ENCODE results near the gene MAPK8IP2. TPM values are rescaled to one million over a fixed set of nuclear protein-coding genes. Genes with fewer than 3 reads are reported as not detected.
A peak's percentile ranks its signal among the peaks of the same experiment; 100 is the strongest.

The MAPK8IP2 gene
- total RNA-seq: 0.29 and 0.36 TPM in 2 replicates

DNA sequence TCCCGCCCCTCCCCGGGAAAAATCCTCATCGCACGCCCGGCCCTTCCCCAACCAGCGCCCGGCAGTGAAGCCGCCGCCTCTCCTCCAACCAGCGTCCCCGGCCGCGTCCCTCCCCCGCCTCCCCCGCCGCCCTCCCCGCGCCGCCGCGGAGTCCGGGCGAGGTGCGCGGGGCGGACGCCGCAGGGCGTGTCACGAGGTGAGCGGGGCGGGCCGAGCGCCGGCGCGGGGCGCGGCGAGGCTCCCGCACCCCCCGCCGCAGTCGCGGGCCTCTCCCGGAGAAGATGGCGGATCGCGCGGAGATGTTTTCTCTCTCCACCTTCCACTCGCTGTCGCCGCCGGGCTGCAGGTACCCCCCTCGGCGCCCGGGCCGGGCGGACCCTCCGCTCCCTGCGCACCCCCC, at the start of gene MAPK8IP2:
Gene MAPK8IP2 (plus strand): TSS at position 256 of the 400 bp plus-strand sequence. CDS start 26 bp downstream, at position 282.
- TF ChIP-seq, protein P1, sequence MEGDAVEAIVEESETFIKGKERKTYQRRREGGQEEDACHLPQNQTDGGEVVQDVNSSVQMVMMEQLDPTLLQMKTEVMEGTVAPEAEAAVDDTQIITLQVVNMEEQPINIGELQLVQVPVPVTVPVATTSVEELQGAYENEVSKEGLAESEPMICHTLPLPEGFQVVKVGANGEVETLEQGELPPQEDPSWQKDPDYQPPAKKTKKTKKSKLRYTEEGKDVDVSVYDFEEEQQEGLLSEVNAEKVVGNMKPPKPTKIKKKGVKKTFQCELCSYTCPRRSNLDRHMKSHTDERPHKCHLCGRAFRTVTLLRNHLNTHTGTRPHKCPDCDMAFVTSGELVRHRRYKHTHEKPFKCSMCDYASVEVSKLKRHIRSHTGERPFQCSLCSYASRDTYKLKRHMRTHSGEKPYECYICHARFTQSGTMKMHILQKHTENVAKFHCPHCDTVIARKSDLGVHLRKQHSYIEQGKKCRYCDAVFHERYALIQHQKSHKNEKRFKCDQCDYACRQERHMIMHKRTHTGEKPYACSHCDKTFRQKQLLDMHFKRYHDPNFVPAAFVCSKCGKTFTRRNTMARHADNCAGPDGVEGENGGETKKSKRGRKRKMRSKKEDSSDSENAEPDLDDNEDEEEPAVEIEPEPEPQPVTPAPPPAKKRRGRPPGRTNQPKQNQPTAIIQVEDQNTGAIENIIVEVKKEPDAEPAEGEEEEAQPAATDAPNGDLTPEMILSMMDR (IDR thresholded peaks at IDR 0.05; ENCODE audit: extremely low read depth, low read depth, low read length): no peak
- H3K79me2 ChIP-seq (ENCODE audit: insufficient read depth, low read length): no peaks in the 10 kb centered on the region
- H3K27ac ChIP-seq (ENCODE audit: low read depth, low read length): no peak within 1 kb of the TSS
- H3K4me1 ChIP-seq (ENCODE audit: insufficient read depth, low read length): no peaks in the 10 kb centered on the region
- H3K27me3 ChIP-seq (ENCODE audit: insufficient read depth, low read length): peaks cover 32% of the 10 kb centered on the region
- H3K4me3 ChIP-seq (ENCODE audit: insufficient read depth, low read length): no peak within 1 kb of the TSS
- peaks cover 4% of the 10 kb centered on the region for H4K20me1 ChIP-seq (ENCODE audit: insufficient read depth, low read length)
- H3K9me3 ChIP-seq (ENCODE audit: low read depth, low read length): no peaks in the 10 kb centered on the region
- no peak within 1 kb of the TSS for H2AFZ ChIP-seq (ENCODE audit: low read length)
- no peaks in the 10 kb centered on the region for H3K36me3 ChIP-seq (ENCODE audit: insufficient read depth, low read length)
- no peak within 1 kb of the TSS for H3K4me2 ChIP-seq (ENCODE audit: insufficient read depth, low read length)
- DNase-seq (ENCODE audit: insufficient read length, low spot score, missing footprints): peak; percentile 94

DNA sequence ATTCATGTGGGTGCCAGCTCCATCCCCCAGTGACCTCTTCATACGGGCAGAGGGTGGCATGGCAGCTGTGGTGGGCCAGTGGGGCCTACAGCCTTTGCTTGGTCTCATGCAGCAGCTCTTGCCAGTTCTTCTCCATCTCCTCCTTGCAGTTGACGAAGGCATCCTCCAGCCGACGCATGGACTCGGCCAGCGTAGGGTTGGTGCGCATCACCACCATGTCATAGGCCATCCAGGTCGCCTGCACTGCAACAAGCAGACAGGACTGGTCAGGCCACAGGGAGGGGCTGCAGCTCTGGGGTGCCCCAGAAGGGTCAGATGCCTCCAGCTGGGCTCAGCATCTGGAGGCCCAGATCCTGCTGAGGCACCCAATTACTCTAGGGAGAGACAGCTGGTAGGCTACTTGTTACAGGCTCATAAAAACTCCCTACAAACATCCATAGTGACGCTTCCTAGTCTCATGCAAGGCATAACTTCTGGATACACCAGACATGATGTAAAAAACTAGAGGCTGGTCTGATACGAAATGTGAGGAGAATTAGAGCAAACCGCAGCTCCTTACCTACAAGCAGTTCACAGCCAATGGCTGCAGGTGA, 49.3 kb upstream of the MAPK8IP2 start:
- no peak overlapping the region for H3K27ac ChIP-seq (ENCODE audit: low read depth, low read length)
- H3K4me1 ChIP-seq (ENCODE audit: insufficient read depth, low read length): no peaks in the 10 kb centered on the region
- H3K4me3 ChIP-seq (ENCODE audit: insufficient read depth, low read length): no peak overlapping the region
- H3K9me3 ChIP-seq (ENCODE audit: low read depth, low read length): no peaks in the 10 kb centered on the region
- no peaks in the 10 kb centered on the region for H3K36me3 ChIP-seq (ENCODE audit: insufficient read depth, low read length)
- H3K27me3 ChIP-seq (ENCODE audit: insufficient read depth, low read length): peaks cover 39% of the 10 kb centered on the region
- DNase-seq (ENCODE audit: insufficient read length, low spot score, missing footprints): peak; percentile 62
- no peak overlapping the region for H2AFZ ChIP-seq (ENCODE audit: low read length)
- no peaks in the 10 kb centered on the region for H4K20me1 ChIP-seq (ENCODE audit: insufficient read depth, low read length)
- H3K4me2 ChIP-seq (ENCODE audit: insufficient read depth, low read length): no peak overlapping the region
- TF ChIP-seq, protein P1 (IDR thresholded peaks at IDR 0.05; ENCODE audit: extremely low read depth, low read depth, low read length): no peak
- no peaks in the 10 kb centered on the region for H3K79me2 ChIP-seq (ENCODE audit: insufficient read depth, low read length)

DNA sequence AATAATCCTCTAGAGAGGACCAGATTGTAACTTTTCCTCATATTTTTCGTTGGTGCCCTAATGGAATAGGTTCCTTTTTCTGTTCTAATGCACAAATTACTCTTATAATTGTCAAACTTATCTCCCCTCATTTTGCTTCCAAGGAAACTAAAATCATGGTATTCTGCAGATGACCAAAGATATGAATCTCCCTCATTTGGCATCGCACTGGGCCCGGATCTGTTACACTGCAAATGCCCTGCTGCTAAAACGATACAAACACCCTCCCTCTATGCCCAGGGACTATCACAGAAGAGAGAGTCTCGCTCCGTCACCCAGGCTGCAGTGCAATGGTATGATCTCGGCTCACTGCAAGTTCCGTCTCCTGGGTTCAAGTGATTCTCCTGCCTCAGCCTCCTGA, 47.3 kb upstream of the MAPK8IP2 start:
- Histone ChIP-seq H3K4me1 (ENCODE audit: insufficient read depth, low read length) (no peaks in the 10 kb centered on the region), H3K27me3 (ENCODE audit: insufficient read depth, low read length) (peaks cover 21% of the 10 kb centered on the region), H3K79me2 (ENCODE audit: insufficient read depth, low read length) (no peaks in the 10 kb centered on the region), H3K4me3 (ENCODE audit: insufficient read depth, low read length) (no peak overlapping the region), H3K36me3 (ENCODE audit: insufficient read depth, low read length) (no peaks in the 10 kb centered on the region), H2AFZ (ENCODE audit: low read length) (no peak overlapping the region), H3K27ac (ENCODE audit: low read depth, low read length) (no peak overlapping the region), H3K4me2 (ENCODE audit: insufficient read depth, low read length) (no peak overlapping the region), H4K20me1 (ENCODE audit: insufficient read depth, low read length) (no peaks in the 10 kb centered on the region), H3K9me3 (ENCODE audit: low read depth, low read length) (no peaks in the 10 kb centered on the region)
- TF ChIP-seq, protein P1 (IDR thresholded peaks at IDR 0.05; ENCODE audit: extremely low read depth, low read depth, low read length): no peak
- no peak for DNase-seq (ENCODE audit: insufficient read length, low spot score, missing footprints)

DNA sequence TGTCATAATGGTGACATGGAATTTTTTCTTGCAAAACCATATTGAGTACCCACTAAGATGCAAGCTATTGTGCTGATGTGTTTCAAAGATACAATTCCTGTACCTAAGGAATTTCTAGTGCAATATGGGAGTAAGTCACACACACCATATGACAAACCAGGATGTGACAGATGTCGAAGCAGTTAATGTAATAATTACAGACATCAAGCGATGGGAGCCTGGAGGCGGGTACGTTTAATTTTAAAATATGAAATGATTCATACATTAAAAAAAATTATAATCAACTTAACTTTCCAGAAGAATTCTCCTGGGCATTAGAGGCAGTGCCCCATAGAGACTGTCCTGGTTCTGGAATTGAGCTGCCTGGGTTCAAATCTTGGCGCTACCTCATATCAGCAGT, 43.9 kb upstream of the MAPK8IP2 start:
- Histone ChIP-seq H3K36me3 (ENCODE audit: insufficient read depth, low read length) (no peaks in the 10 kb centered on the region), H3K9me3 (ENCODE audit: low read depth, low read length) (no peaks in the 10 kb centered on the region), H3K79me2 (ENCODE audit: insufficient read depth, low read length) (no peaks in the 10 kb centered on the region), H3K27me3 (ENCODE audit: insufficient read depth, low read length) (peaks cover 4% of the 10 kb centered on the region), H3K27ac (ENCODE audit: low read depth, low read length) (no peak overlapping the region), H3K4me3 (ENCODE audit: insufficient read depth, low read length) (no peak overlapping the region), H3K4me1 (ENCODE audit: insufficient read depth, low read length) (no peaks in the 10 kb centered on the region), H2AFZ (ENCODE audit: low read length) (no peak overlapping the region), H3K4me2 (ENCODE audit: insufficient read depth, low read length) (no peak overlapping the region), H4K20me1 (ENCODE audit: insufficient read depth, low read length) (no peaks in the 10 kb centered on the region)
- TF ChIP-seq, protein P1 (IDR thresholded peaks at IDR 0.05; ENCODE audit: extremely low read depth, low read depth, low read length): no peak
- DNase-seq (ENCODE audit: insufficient read length, low spot score, missing footprints): peak; percentile 17
